CD4-positive, alpha-beta T cell (primary cell): ENCODE measurements around the gene GGTLC1. TPM values are rescaled to one million over a fixed set of nuclear protein-coding genes. Genes with fewer than 3 reads are reported as not detected.

Experiments used
- ATAC-seq: fragments of 200-7000 bp; cut with Tn5 transposase; one replicate; pipeline ENCODE4 v1.10.0; 2022; ENCODE audit warnings: mild to moderate bottlenecking; ENCODE audit not compliant: poor library complexity
- CTCF ChIA-PET: fragments of 350-600 bp; sonication (Branson Sonifier 250); formaldehyde crosslinking; loops from one replicate; lab custom pipeline; 2021; ENCODE audit warnings: antibody characterized with exemption, inconsistent platforms; lab: Charles Lee
- POLR2A ChIA-PET: fragments of 350-600 bp; sonication (Branson Sonifier 250); formaldehyde crosslinking; loops from one replicate; lab custom pipeline; 2021; ENCODE audit warnings: antibody characterized with exemption, inconsistent platforms; lab: Charles Lee
- DNase-seq, 14 experiments: peaks; one replicate each; pipeline ENCODE4 v3.0.0-alpha.2; 2013 to 2020; ENCODE audit warnings: mixed read lengths in 2 of 14
- H3K27ac ChIP-seq, 2 donors: one replicate each; pipeline versions ENCODE4 v1.5.1 to v1.7.0; 2013; ENCODE audit warnings: low read length in 2 of 2, low read depth in 1 of 2, mild to moderate bottlenecking in 1 of 2
- H3K27me3 ChIP-seq, 2 experiments: 1 replicate in 1 of 2; 2 replicates in 1 of 2; pipeline versions ENCODE4 v1.6.1 to v1.7.0; 2013; ENCODE audit warnings: low read length in 2 of 2, control low read depth in 1 of 2, mild to moderate bottlenecking in 1 of 2, moderate library complexity in 1 of 2; ENCODE audit not compliant: insufficient read depth in 2 of 2, control insufficient read depth in 1 of 2
- H3K36me3 ChIP-seq: one replicate; pipeline ENCODE4 v1.6.1; 2013; ENCODE audit warnings: low read length, control low read depth; ENCODE audit not compliant: insufficient read depth
- H3K4me1 ChIP-seq: one replicate; pipeline ENCODE4 v1.6.1; 2013; ENCODE audit warnings: low read length, control low read depth; ENCODE audit not compliant: insufficient read depth
- H3K4me3 ChIP-seq: one replicate; pipeline ENCODE4 v1.5.1; 2013; ENCODE audit warnings: mild to moderate bottlenecking, low read length, moderate library complexity
- H3K9me3 ChIP-seq, 2 experiments: 1 replicate in 1 of 2; 2 replicates in 1 of 2; pipeline versions ENCODE4 v1.6.1 to v1.7.0; 2013; ENCODE audit warnings: low read length in 2 of 2, mild to moderate bottlenecking in 2 of 2, control low read depth in 1 of 2, moderate library complexity in 1 of 2; ENCODE audit not compliant: control insufficient read depth in 1 of 2, insufficient read depth in 1 of 2
- H3K27ac Mint-ChIP-seq: one replicate; pipeline ENCODE4 v1.8.0; 2020; ENCODE audit warnings: mixed read lengths
- H3K27me3 Mint-ChIP-seq: one replicate; pipeline ENCODE4 v1.8.0; 2021; ENCODE audit warnings: mixed read lengths
- H3K36me3 Mint-ChIP-seq: one replicate; pipeline ENCODE4 v1.8.0; 2021; ENCODE audit warnings: low read depth, mixed read lengths
- H3K4me1 Mint-ChIP-seq: one replicate; pipeline ENCODE4 v1.8.0; 2021; ENCODE audit warnings: low read depth, mixed read lengths
- H3K4me3 Mint-ChIP-seq: one replicate; pipeline ENCODE4 v1.8.0; 2020; ENCODE audit warnings: mild to moderate bottlenecking, mixed read lengths
- H3K9me3 Mint-ChIP-seq: one replicate; pipeline ENCODE4 v1.8.0; 2020; ENCODE audit warnings: mixed read lengths
- CTCF ChIP-seq: fragments of 200-600 bp; IDR thresholded peaks from one replicate; pipeline ENCODE4 v1.8.0; 2022; ENCODE audit warnings: antibody characterized with exemption, mild to moderate bottlenecking
- intact Hi-C, 2 experiments: fragments of 100-400 bp; cut with DNase I in 1 of 2; cut with micrococcal nuclease in 1 of 2; formaldehyde crosslinking; loops; one replicate each; pipeline versions ENCODE4 v1.15.1 to v1.9.0; 2023 to 2025; cut with DNase I, micrococcal nuclease
- total RNA-seq, 174 experiments: library from RNA in 2 of 174; stranded (reverse) in 2 of 174; gene quantifications; one replicate each; pipeline ENCODE4 v1.2.3 and lab custom pipeline; 2021 to 2026

GGTLC1 gene
- total RNA-seq, 2 experiments from 2014 or later: not detected

- no peak overlapping the region for H3K27ac ChIP-seq
- no peak overlapping the region for H3K4me3 ChIP-seq
- H3K4me1 ChIP-seq: no peaks in the 10 kb centered on the region
- no peak for TF ChIP-seq CTCF
- no peak for DNase-seq
- no peak overlapping the region for H3K4me3 Mint-ChIP-seq
- ATAC-seq: no peak
- no peaks in the 10 kb centered on the region for H3K4me1 Mint-ChIP-seq
- ChIA-PET POLR2A (no interaction called here), CTCF (no interaction called here)
- no peak overlapping the region for H3K27ac Mint-ChIP-seq
- intact Hi-C loops: no loop called here
- peaks cover 0 to 3% of the 10 kb centered on the region in 2 experiments for H3K27me3 ChIP-seq
- H3K9me3 ChIP-seq: no peaks in the 10 kb centered on the region
- peaks cover 21% of the 10 kb centered on the region for H3K27me3 Mint-ChIP-seq
- H3K36me3 Mint-ChIP-seq: no peaks in the 10 kb centered on the region
- H3K36me3 ChIP-seq: no peaks in the 10 kb centered on the region
- H3K9me3 Mint-ChIP-seq: peaks cover 2% of the 10 kb centered on the region
Measured at GRCh38 chr20:23963941-23964340, 24.6 kb downstream of the GGTLC1 start.

GRCh38 chr20:23962272-23962671, 26.3 kb downstream of the GGTLC1 start:
- H3K4me3 ChIP-seq: no peak overlapping the region
- Mint-ChIP-seq H3K36me3 (no peaks in the 10 kb centered on the region), H3K4me1 (no peaks in the 10 kb centered on the region), H3K4me3 (no peak overlapping the region), H3K27ac (no peak overlapping the region), H3K9me3 (peaks cover 2% of the 10 kb centered on the region), H3K27me3 (peaks cover 21% of the 10 kb centered on the region)
- ChIA-PET CTCF (no interaction called here), POLR2A (no interaction called here)
- H3K4me1 ChIP-seq: no peaks in the 10 kb centered on the region
- DNase-seq (no peak), ATAC-seq (no peak)
- peaks cover 0 to 3% of the 10 kb centered on the region in 2 experiments for H3K27me3 ChIP-seq
- H3K27ac ChIP-seq: no peak overlapping the region
- no peaks in the 10 kb centered on the region for H3K36me3 ChIP-seq
- no peak for TF ChIP-seq CTCF
- intact Hi-C loops: no loop called here
- H3K9me3 ChIP-seq: no peaks in the 10 kb centered on the region

- Mint-ChIP-seq H3K4me1 (no peaks in the 10 kb centered on the region), H3K9me3 (no peaks in the 10 kb centered on the region), H3K27me3 (peaks cover 24% of the 10 kb centered on the region), H3K4me3 (no peak overlapping the region), H3K27ac (no peak overlapping the region), H3K36me3 (no peaks in the 10 kb centered on the region)
- ChIA-PET POLR2A (no interaction called here), CTCF (no interaction called here)
- intact Hi-C loops: no loop called here
- ATAC-seq: no peak
- H3K4me3 ChIP-seq: no peak overlapping the region
- H3K27ac ChIP-seq: no peak overlapping the region
- no peaks in the 10 kb centered on the region for H3K36me3 ChIP-seq
- peaks cover 0 to 3% of the 10 kb centered on the region in 2 experiments for H3K27me3 ChIP-seq
- no peaks in the 10 kb centered on the region for H3K9me3 ChIP-seq
- TF ChIP-seq CTCF: no peak
- no peaks in the 10 kb centered on the region for H3K4me1 ChIP-seq
- DNase-seq: no peak
Measured at GRCh38 chr20:23959054-23959453, 29.5 kb downstream of the GGTLC1 start.
